ENCODE measurements around the gene DUOX2.

DNA sequence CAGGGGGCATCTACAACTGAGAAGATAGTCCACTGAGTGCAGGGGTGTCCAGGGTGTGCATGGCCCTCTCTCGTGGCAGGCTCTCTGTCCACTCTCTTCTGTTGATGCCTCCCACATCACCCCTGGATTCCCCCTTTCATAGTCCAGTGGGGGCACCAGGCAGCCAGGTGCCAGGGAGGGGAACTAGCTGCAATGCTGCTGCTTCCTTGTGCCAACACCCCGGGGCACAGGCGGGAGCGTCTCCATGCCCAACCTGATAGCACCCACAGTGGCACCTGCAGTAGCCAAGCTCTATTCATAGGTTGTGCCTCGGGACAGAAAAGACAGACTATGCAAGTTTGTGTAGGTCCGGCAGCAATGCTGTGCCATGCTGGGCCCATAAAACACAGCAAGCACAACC, 11.7 kb downstream of the DUOX2 start:
- TF ChIP-seq TP53 (CRISPR knock-in tag; conservative IDR thresholded peaks at IDR 0.05) (no peak), MEIS1 (CRISPR knock-in tag; IDR thresholded peaks at IDR 0.05; ENCODE audit: borderline replicate concordance) (no peak), HNRNPLL (IDR thresholded peaks at IDR 0.05; ENCODE audit: low read depth, low read length, poor library complexity, severe bottlenecking) (no peak), KMT2A (CRISPR knock-in tag; IDR thresholded peaks at IDR 0.05) (no peak)
- TF ChIP-seq, protein P1, sequence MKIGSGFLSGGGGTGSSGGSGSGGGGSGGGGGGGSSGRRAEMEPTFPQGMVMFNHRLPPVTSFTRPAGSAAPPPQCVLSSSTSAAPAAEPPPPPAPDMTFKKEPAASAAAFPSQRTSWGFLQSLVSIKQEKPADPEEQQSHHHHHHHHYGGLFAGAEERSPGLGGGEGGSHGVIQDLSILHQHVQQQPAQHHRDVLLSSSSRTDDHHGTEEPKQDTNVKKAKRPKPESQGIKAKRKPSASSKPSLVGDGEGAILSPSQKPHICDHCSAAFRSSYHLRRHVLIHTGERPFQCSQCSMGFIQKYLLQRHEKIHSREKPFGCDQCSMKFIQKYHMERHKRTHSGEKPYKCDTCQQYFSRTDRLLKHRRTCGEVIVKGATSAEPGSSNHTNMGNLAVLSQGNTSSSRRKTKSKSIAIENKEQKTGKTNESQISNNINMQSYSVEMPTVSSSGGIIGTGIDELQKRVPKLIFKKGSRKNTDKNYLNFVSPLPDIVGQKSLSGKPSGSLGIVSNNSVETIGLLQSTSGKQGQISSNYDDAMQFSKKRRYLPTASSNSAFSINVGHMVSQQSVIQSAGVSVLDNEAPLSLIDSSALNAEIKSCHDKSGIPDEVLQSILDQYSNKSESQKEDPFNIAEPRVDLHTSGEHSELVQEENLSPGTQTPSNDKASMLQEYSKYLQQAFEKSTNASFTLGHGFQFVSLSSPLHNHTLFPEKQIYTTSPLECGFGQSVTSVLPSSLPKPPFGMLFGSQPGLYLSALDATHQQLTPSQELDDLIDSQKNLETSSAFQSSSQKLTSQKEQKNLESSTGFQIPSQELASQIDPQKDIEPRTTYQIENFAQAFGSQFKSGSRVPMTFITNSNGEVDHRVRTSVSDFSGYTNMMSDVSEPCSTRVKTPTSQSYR (CRISPR knock-in tag; IDR thresholded peaks at IDR 0.05; ENCODE audit: borderline replicate concordance) = no peak
- TF ChIP-seq, protein P2, sequence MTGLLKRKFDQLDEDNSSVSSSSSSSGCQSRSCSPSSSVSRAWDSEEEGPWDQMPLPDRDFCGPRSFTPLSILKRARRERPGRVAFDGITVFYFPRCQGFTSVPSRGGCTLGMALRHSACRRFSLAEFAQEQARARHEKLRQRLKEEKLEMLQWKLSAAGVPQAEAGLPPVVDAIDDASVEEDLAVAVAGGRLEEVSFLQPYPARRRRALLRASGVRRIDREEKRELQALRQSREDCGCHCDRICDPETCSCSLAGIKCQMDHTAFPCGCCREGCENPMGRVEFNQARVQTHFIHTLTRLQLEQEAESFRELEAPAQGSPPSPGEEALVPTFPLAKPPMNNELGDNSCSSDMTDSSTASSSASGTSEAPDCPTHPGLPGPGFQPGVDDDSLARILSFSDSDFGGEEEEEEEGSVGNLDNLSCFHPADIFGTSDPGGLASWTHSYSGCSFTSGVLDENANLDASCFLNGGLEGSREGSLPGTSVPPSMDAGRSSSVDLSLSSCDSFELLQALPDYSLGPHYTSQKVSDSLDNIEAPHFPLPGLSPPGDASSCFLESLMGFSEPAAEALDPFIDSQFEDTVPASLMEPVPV (CRISPR knock-in tag; IDR thresholded peaks at IDR 0.05) = no peak
- TF ChIP-seq, protein P3, sequence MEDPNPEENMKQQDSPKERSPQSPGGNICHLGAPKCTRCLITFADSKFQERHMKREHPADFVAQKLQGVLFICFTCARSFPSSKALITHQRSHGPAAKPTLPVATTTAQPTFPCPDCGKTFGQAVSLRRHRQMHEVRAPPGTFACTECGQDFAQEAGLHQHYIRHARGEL (CRISPR knock-in tag; IDR thresholded peaks at IDR 0.05) = no peak
